Tibial nerve (tissue), 4 donors: Measurements from ENCODE around the gene MAGI2. TPM values are rescaled to one million over a fixed set of nuclear protein-coding genes. Genes with fewer than 3 reads are reported as not detected.

Experiments
- DNase-seq, 2 donors: peaks; one replicate each; pipeline ENCODE4 v3.0.0-alpha.2; 2019; ENCODE audit warnings: low spot score in 2 of 2
- H3K27ac ChIP-seq, 4 donors: fragments of 200-600 bp; sonication (generic) in 3 of 4; one replicate each; pipeline ENCODE4 v1.5.1; 2017 to 2019; ENCODE audit warnings: mild to moderate bottlenecking in 1 of 4
- H3K27me3 ChIP-seq, 2 donors: fragments of 200-600 bp; sonication (generic) in 1 of 2; one replicate each; pipeline versions ENCODE4 v1.5.1 to v1.6.0; 2017 to 2019
- H3K36me3 ChIP-seq, 3 donors: fragments of 200-600 bp; sonication (generic); one replicate each; pipeline ENCODE4 v1.5.1; 2018 to 2019
- H3K4me1 ChIP-seq, 4 donors: fragments of 200-600 bp; sonication (generic) in 3 of 4; one replicate each; pipeline ENCODE4 v1.5.1; 2017 to 2019
- H3K4me3 ChIP-seq, 4 donors: fragments of 200-600 bp; sonication (generic) in 3 of 4; one replicate each; pipeline ENCODE4 v1.5.1; 2017 to 2019; ENCODE audit warnings: mild to moderate bottlenecking in 1 of 4, moderate library complexity in 1 of 4
- H3K9me3 ChIP-seq, 4 donors: fragments of 200-600 bp; sonication (generic) in 3 of 4; one replicate each; pipeline ENCODE4 v1.5.1; 2017 to 2019
- EP300 ChIP-seq, 2 donors: sonication (generic); formaldehyde crosslinking; IDR thresholded peaks; one replicate each; pipeline ENCODE4 v1.6.1; 2017; ENCODE audit warnings: antibody characterized with exemption in 2 of 2, mild to moderate bottlenecking in 1 of 2
- POLR2A ChIP-seq, 2 donors: fragments of 450-650 bp; IDR thresholded peaks; one replicate each; pipeline ENCODE4 v1.6.1; 2017; ENCODE audit warnings: antibody characterized with exemption in 2 of 2, mild to moderate bottlenecking in 2 of 2, moderate library complexity in 2 of 2
- WGBS, 2 donors: methylation state at CpG; one replicate each; pipeline ENCODE4 v1.1.5; 2018; 5-methylcytosine and 5-hydroxymethylcytosine counted together
- total RNA-seq, 4 donors: library from RNA; depleted of rRNA; stranded (reverse); fragments of >200 nt; gene quantifications; one replicate each; pipeline ENCODE4 v1.1.0, GENCODE V29; 2016
- TF ChIP-seq, protein P1 (sequence below), 5 experiments: fragments of 200-600 bp in 3 of 5; fragments of 450-650 bp in 2 of 5; sonication (generic) in 3 of 5; IDR thresholded peaks; one replicate each; pipeline ENCODE4 v1.5.1; 2016 to 2019; ENCODE audit warnings: antibody characterized with exemption in 5 of 5, mild to moderate bottlenecking in 3 of 5, moderate library complexity in 2 of 5

Gene MAGI2
- total RNA-seq, 4 donors from 2014 or later = 33.6 to 58.2 (median 55.6) TPM

DNA sequence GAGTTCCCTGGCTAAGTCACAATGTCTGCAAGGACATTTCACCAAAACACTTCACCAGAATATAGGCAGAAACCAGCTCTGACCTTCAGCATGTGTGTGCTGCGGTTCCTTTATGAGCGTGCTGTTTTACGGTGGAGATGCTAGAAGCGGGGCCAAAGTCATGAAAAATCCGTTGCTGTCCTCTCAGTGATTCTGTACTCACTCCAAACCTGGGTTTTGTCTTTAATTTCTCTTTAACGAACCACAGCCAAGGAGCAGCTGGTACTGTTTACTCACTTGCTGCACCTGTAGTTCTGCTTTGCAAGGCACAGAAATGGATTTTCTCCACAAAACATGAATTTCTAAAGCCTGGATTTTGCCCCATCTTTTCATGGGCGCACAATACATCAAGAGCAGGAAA lies 1015.0 kb downstream of the MAGI2 start:
- WGBS, 2 donors = 71 to 75% methylated on average over 7 of the region's 7 CpGs
- TF ChIP-seq EP300 (IDR thresholded peaks at IDR 0.05) = no peak
- TF ChIP-seq POLR2A (IDR thresholded peaks at IDR 0.05) = no peak
- TF ChIP-seq, protein P1, sequence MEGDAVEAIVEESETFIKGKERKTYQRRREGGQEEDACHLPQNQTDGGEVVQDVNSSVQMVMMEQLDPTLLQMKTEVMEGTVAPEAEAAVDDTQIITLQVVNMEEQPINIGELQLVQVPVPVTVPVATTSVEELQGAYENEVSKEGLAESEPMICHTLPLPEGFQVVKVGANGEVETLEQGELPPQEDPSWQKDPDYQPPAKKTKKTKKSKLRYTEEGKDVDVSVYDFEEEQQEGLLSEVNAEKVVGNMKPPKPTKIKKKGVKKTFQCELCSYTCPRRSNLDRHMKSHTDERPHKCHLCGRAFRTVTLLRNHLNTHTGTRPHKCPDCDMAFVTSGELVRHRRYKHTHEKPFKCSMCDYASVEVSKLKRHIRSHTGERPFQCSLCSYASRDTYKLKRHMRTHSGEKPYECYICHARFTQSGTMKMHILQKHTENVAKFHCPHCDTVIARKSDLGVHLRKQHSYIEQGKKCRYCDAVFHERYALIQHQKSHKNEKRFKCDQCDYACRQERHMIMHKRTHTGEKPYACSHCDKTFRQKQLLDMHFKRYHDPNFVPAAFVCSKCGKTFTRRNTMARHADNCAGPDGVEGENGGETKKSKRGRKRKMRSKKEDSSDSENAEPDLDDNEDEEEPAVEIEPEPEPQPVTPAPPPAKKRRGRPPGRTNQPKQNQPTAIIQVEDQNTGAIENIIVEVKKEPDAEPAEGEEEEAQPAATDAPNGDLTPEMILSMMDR (IDR thresholded peaks at IDR 0.05) = no peak
- no peak for DNase-seq
- no peaks in the 10 kb centered on the region for H3K27me3 ChIP-seq
- H3K27ac ChIP-seq = no peak overlapping the region
- H3K36me3 ChIP-seq = no peaks in the 10 kb centered on the region
- H3K4me1 ChIP-seq = no peaks in the 10 kb centered on the region
- H3K9me3 ChIP-seq = no peaks in the 10 kb centered on the region
- H3K4me3 ChIP-seq = no peak overlapping the region

GRCh38 chr7:78437118-78437517 lies 1016.3 kb downstream of the MAGI2 start:
- no peak for TF ChIP-seq EP300 (IDR thresholded peaks at IDR 0.05)
- TF ChIP-seq, protein P1 (IDR thresholded peaks at IDR 0.05) = no peak
- no peak for TF ChIP-seq POLR2A (IDR thresholded peaks at IDR 0.05)
- no peaks in the 10 kb centered on the region for H3K4me1 ChIP-seq
- no peak overlapping the region for H3K4me3 ChIP-seq
- no peak for DNase-seq
- WGBS, 2 donors = 57 to 64% methylated on average over 5 of the region's 5 CpGs
- H3K27me3 ChIP-seq = no peaks in the 10 kb centered on the region
- H3K36me3 ChIP-seq = no peaks in the 10 kb centered on the region
- no peak overlapping the region for H3K27ac ChIP-seq
- H3K9me3 ChIP-seq = no peaks in the 10 kb centered on the region

- Histone ChIP-seq H3K4me1 (no peaks in the 10 kb centered on the region), H3K9me3 (no peaks in the 10 kb centered on the region), H3K36me3 (no peaks in the 10 kb centered on the region), H3K27ac (no peak overlapping the region), H3K4me3 (no peak overlapping the region), H3K27me3 (no peaks in the 10 kb centered on the region)
- TF ChIP-seq EP300 (IDR thresholded peaks at IDR 0.05) = no peak
- no peak for TF ChIP-seq POLR2A (IDR thresholded peaks at IDR 0.05)
- TF ChIP-seq, protein P1 (IDR thresholded peaks at IDR 0.05) = no peak
- WGBS, 2 donors = 54 to 55% methylated on average over 4 of the region's 4 CpGs
- DNase-seq = no peak
Measured at GRCh38 chr7:78435355-78435754, 1018.1 kb downstream of the MAGI2 start.

DNA sequence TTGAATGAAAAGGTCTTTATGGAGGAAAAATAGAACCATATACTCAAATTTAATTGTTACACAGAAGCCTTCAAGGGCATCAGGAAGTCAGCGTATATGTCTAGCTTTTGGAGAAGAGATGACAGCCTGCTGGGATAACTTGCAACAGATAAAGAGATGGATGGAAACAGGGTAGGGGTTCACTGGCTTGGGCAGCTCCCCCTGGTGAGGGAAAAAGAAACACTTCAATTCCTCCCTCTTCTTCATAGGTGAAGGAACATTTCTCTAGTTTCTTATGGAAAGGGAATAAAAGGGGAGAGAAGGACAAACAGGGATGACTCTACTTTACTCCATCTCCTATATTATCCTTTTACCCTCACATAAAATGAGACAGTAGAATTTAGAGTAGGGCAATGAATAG lies 1019.2 kb downstream of the MAGI2 start:
- TF ChIP-seq, protein P1 (IDR thresholded peaks at IDR 0.05) = no peak
- TF ChIP-seq POLR2A (IDR thresholded peaks at IDR 0.05) (no peak), EP300 (IDR thresholded peaks at IDR 0.05) (no peak)
- Histone ChIP-seq H3K4me1 (no peaks in the 10 kb centered on the region), H3K4me3 (no peak overlapping the region), H3K27me3 (no peaks in the 10 kb centered on the region), H3K9me3 (no peaks in the 10 kb centered on the region), H3K36me3 (no peaks in the 10 kb centered on the region), H3K27ac (no peak overlapping the region)
- WGBS, 2 donors = 92 to 95% methylated on average over 1 of the region's 1 CpG
- no peak for DNase-seq

- 76 to 91% methylated on average over 3 of the region's 3 CpGs for WGBS, 2 donors
- no peak for DNase-seq
- Histone ChIP-seq H3K27ac (no peak overlapping the region), H3K4me3 (no peak overlapping the region), H3K36me3 (no peaks in the 10 kb centered on the region), H3K9me3 (no peaks in the 10 kb centered on the region), H3K27me3 (no peaks in the 10 kb centered on the region), H3K4me1 (no peaks in the 10 kb centered on the region)
- TF ChIP-seq POLR2A (IDR thresholded peaks at IDR 0.05) (no peak), EP300 (IDR thresholded peaks at IDR 0.05) (no peak)
- TF ChIP-seq, protein P1 (IDR thresholded peaks at IDR 0.05) = no peak
Measured at GRCh38 chr7:78433421-78433820, 1020.0 kb downstream of the MAGI2 start.
